Gastrocnemius medialis (tissue), 4 donors: Measurements from ENCODE around the gene BAHCC1. TPM values are rescaled to one million over a fixed set of nuclear protein-coding genes. Genes with fewer than 3 reads are reported as not detected.

Experiments used
- ATAC-seq, 2 donors: fragments of 150-250 bp; one replicate each; pipeline ENCODE4 v1.9.1; 2016
- DNase-seq, 2 donors: peaks; one replicate each; pipeline ENCODE4 v3.0.0-alpha.2; 2019
- H3K27ac ChIP-seq, 4 donors: fragments of 200-600 bp; sonication (generic); 1 replicate in 1 of 4; 2 replicates in 3 of 4; pipeline ENCODE4 v1.5.1; 2016 to 2018; ENCODE audit warnings: mild to moderate bottlenecking in 2 of 4, moderate library complexity in 1 of 4
- H3K27me3 ChIP-seq, 3 donors: fragments of 200-600 bp; sonication (generic) in 2 of 3; 1 replicate in 1 of 3; 2 replicates in 2 of 3; pipeline versions ENCODE4 v1.5.1 to v1.6.0; 2016 to 2019; ENCODE audit warnings: mild to moderate bottlenecking in 1 of 3, moderate library complexity in 1 of 3
- H3K36me3 ChIP-seq, 2 donors: fragments of 200-600 bp; sonication (generic) in 1 of 2; one replicate each; pipeline ENCODE4 v1.5.1; 2017 to 2018
- H3K4me1 ChIP-seq, 2 donors: fragments of 200-600 bp; sonication (generic) in 1 of 2; one replicate each; pipeline ENCODE4 v1.5.1; 2016 to 2017; ENCODE audit warnings: mild to moderate bottlenecking in 2 of 2
- H3K4me3 ChIP-seq, 4 donors: fragments of 200-600 bp; sonication (generic) in 3 of 4; 1 replicate in 1 of 4; 2 replicates in 3 of 4; pipeline ENCODE4 v1.5.1; 2016 to 2019; ENCODE audit warnings: mild to moderate bottlenecking in 2 of 4
- H3K9me3 ChIP-seq, 3 donors: fragments of 200-600 bp; sonication (generic) in 2 of 3; 1 replicate in 1 of 3; 2 replicates in 2 of 3; pipeline ENCODE4 v1.5.1; 2016 to 2019
- POLR2A ChIP-seq, 2 donors: fragments of 450-650 bp; IDR thresholded peaks; one replicate each; pipeline ENCODE4 v1.6.1; 2017; ENCODE audit warnings: antibody characterized with exemption in 2 of 2, mild to moderate bottlenecking in 2 of 2, moderate library complexity in 2 of 2
- in situ Hi-C, 4 donors: fragments of 200-750 bp; cut with MboI; loops; one replicate each; pipeline versions ENCODE4 v1.15.0 to v1.8.0; 2017; ENCODE audit warnings: low sequenced_read_pairs in 4 of 4
- intact Hi-C: fragments of 100-400 bp; cut with DNase I; formaldehyde crosslinking; loops from one replicate; pipeline ENCODE4 v1.15.1; 2023; ENCODE audit warnings: low total_unique reads
- total RNA-seq, 4 donors: library from RNA; depleted of rRNA; stranded (reverse); fragments of >200 nt; gene quantifications; one replicate each; pipeline versions ENCODE4 v1.1.0 to v1.2.3, GENCODE V29; 2016
- TF ChIP-seq, protein P1 (sequence below), 5 experiments: fragments of 450-650 bp in 3 of 5; fragments of 200-600 bp in 2 of 5; sonication (generic) in 2 of 5; IDR thresholded peaks in 4 of 5; conservative IDR thresholded peaks in 1 of 5; 1 replicate in 4 of 5; 2 replicates in 1 of 5; pipeline ENCODE4 v1.5.1; 2016 to 2019; ENCODE audit warnings: antibody characterized with exemption in 5 of 5, mild to moderate bottlenecking in 3 of 5, moderate library complexity in 3 of 5

The BAHCC1 gene
- total RNA-seq, 4 donors from 2014 or later: 2.5 to 8.4 (median 5.8) TPM

- H3K27me3 ChIP-seq: no peaks in the 10 kb centered on the region
- peak; percentile 87 for DNase-seq
- peak; percentile 88 to 90 for ATAC-seq
- in situ Hi-C loops: no loop called here
- TF ChIP-seq, protein P1, sequence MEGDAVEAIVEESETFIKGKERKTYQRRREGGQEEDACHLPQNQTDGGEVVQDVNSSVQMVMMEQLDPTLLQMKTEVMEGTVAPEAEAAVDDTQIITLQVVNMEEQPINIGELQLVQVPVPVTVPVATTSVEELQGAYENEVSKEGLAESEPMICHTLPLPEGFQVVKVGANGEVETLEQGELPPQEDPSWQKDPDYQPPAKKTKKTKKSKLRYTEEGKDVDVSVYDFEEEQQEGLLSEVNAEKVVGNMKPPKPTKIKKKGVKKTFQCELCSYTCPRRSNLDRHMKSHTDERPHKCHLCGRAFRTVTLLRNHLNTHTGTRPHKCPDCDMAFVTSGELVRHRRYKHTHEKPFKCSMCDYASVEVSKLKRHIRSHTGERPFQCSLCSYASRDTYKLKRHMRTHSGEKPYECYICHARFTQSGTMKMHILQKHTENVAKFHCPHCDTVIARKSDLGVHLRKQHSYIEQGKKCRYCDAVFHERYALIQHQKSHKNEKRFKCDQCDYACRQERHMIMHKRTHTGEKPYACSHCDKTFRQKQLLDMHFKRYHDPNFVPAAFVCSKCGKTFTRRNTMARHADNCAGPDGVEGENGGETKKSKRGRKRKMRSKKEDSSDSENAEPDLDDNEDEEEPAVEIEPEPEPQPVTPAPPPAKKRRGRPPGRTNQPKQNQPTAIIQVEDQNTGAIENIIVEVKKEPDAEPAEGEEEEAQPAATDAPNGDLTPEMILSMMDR (IDR thresholded peaks at IDR 0.05 in 4 of 5, conservative IDR thresholded peaks at IDR 0.05 in 1 of 5): peak in 1 of 5 experiments; percentile 6
- peak; percentile 26 to 64 for TF ChIP-seq POLR2A (IDR thresholded peaks at IDR 0.05)
- peak overlapping the region in 2 of 4 donors; percentile 5 to 7 for H3K4me3 ChIP-seq
- no peaks in the 10 kb centered on the region for H3K9me3 ChIP-seq
- no peaks in the 10 kb centered on the region for H3K36me3 ChIP-seq
- H3K27ac ChIP-seq: peak overlapping the region; percentile 75 to 94 (median 85)
- peaks cover 52 to 55% of the 10 kb centered on the region in 2 donors for H3K4me1 ChIP-seq
- intact Hi-C loops: loop anchor here (2.0 kb wide), 4 partner anchors 27 to 135 kb away; partner anchors contain the start of gene BAHCC1
Measured at GRCh38 chr17:81427173-81428120, 32.2 kb downstream of the BAHCC1 start.

DNA sequence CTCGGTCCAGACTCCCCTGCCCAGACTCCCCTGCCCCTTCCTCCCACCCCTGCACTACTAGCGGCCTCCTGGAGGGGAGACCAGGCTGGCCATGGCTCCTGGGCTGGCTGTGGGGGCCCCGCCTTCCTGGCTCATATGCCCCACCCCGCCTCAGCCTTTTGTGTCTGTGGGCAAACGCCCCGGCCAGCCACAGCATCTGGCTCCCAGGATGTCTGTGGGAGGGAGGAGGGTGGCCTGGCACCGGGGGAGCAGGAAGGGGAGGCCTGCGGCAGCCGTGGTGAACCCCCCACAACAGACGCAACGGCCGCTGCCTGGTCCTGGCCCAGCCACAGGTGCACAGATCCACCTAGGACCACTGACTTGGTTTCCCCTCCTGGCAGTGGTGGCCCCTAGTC lies 32.9 kb downstream of the BAHCC1 start:
- DNase-seq (peak in 1 of 2 donors; percentile 51), ATAC-seq (peak; percentile 17 to 42)
- TF ChIP-seq, protein P1 (IDR thresholded peaks at IDR 0.05 in 4 of 5, conservative IDR thresholded peaks at IDR 0.05 in 1 of 5): no peak
- no peak for TF ChIP-seq POLR2A (IDR thresholded peaks at IDR 0.05)
- in situ Hi-C loops (no loop called here), intact Hi-C loops (loop anchor here (2.0 kb wide), 3 partner anchors 27 to 135 kb away; no protein-coding TSS in a partner anchor)
- H3K27me3 ChIP-seq: no peaks in the 10 kb centered on the region
- H3K27ac ChIP-seq: peak overlapping the region; percentile 75 to 94 (median 85)
- H3K4me3 ChIP-seq: peak overlapping the region in 2 of 4 donors; percentile 5 to 7
- H3K36me3 ChIP-seq: no peaks in the 10 kb centered on the region
- H3K9me3 ChIP-seq: no peaks in the 10 kb centered on the region
- peaks cover 46 to 48% of the 10 kb centered on the region in 2 donors for H3K4me1 ChIP-seq

- ATAC-seq (no peak), DNase-seq (no peak)
- Histone ChIP-seq H3K9me3 (no peaks in the 10 kb centered on the region), H3K27ac (peak overlapping the region; percentile 75 to 94 (median 85)), H3K4me1 (peaks cover 42 to 44% of the 10 kb centered on the region in 2 donors), H3K27me3 (no peaks in the 10 kb centered on the region), H3K36me3 (no peaks in the 10 kb centered on the region), H3K4me3 (no peak overlapping the region)
- in situ Hi-C loops (no loop called here), intact Hi-C loops (loop anchor here (2.0 kb wide), 3 partner anchors 28 to 136 kb away; no protein-coding TSS in a partner anchor)
- no peak for TF ChIP-seq POLR2A (IDR thresholded peaks at IDR 0.05)
- TF ChIP-seq, protein P1 (IDR thresholded peaks at IDR 0.05 in 4 of 5, conservative IDR thresholded peaks at IDR 0.05 in 1 of 5): no peak
Measured at GRCh38 chr17:81428516-81428915, 33.3 kb downstream of the BAHCC1 start.

GRCh38 chr17:81428948-81429774 lies 33.9 kb downstream of the BAHCC1 start:
- ATAC-seq: peak; percentile 19 to 21
- peak overlapping the region; percentile 75 to 94 (median 85) for H3K27ac ChIP-seq

More at GRCh38 chr17:81428948-81429774, 33.9 kb downstream of the BAHCC1 start:
- intact Hi-C loops (loop anchor here (2.0 kb wide), 3 partner anchors 28 to 136 kb away; no protein-coding TSS in a partner anchor), in situ Hi-C loops (no loop called here)
- peak in 1 of 2 donors; percentile 59 for DNase-seq
- H3K4me3 ChIP-seq: peak overlapping the region; percentile 0 to 30 (median 14)
- peaks cover 39 to 44% of the 10 kb centered on the region in 2 donors for H3K4me1 ChIP-seq
- H3K36me3 ChIP-seq: no peaks in the 10 kb centered on the region
- H3K9me3 ChIP-seq: no peaks in the 10 kb centered on the region
- H3K27me3 ChIP-seq: no peaks in the 10 kb centered on the region
- TF ChIP-seq POLR2A (IDR thresholded peaks at IDR 0.05): no peak
- TF ChIP-seq, protein P1 (IDR thresholded peaks at IDR 0.05 in 4 of 5, conservative IDR thresholded peaks at IDR 0.05 in 1 of 5): no peak
